GM19043 (cell line): ENCODE measurements around the gene FAM131B.
A peak's percentile ranks its signal among the peaks of the same experiment; 100 is the strongest.

ENCODE experiments used
- ATAC-seq: cut with Tn5 transposase; IDR thresholded peaks from one replicate; pipeline ENCODE4 v1.9.1; 2021; ENCODE audit warnings: low read depth; ENCODE audit not compliant: unreplicated experiment

Gene FAM131B

DNA sequence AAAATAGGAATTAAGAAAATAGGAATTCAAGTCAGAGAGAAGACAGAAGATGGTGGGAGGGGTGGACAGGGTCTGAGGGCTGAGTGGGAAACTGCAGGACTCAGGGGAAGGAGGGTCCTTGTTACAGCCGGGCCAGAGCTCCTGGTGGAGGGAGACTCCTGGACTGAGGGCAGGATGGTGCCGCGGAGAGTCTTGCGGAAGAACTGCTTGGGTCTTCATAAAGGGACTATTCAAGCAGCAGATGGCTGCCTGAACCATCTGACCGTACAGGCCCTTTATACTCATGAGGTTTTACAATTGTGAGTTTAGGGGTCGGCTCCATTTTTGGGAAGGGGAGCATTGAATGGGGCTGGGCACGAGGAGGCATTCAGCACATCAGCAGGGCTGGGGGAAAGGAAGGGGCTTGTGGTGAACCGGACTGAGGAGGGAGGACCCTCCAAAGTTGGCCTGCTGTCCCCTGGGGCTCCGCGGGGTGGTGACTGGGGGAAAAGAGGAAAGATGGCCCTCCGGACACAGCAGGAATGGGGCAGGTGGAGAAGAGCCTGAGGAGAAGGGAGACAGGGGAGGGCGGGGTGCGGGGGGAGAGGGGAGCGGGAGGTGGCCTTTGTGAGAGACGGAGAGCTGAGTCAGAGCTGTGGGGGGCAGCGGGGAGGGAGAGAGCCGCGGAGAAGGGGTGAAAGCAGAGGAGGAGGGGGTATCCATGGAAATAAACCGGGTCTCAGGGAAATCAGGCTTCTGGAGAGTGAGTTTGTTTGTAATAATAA is 1.5 kb downstream of the FAM131B start:
- ATAC-seq, result no peak

- ATAC-seq, result no peak
These were observed 2.7 kb downstream of the FAM131B start for GRCh38 chr7:143359771-143360353.

- no peak for ATAC-seq
These were observed 3.9 kb downstream of the FAM131B start for GRCh38 chr7:143358626-143359025.

GRCh38 chr7:143356414-143357050 is 6.0 kb downstream of the FAM131B start:
- no peak for ATAC-seq

GRCh38 chr7:143355450-143356385 is 6.8 kb downstream of the FAM131B start:
- no peak for ATAC-seq

GRCh38 chr7:143354965-143355364 is 7.5 kb downstream of the FAM131B start:
- no peak for ATAC-seq

GRCh38 chr7:143354376-143354775 is 8.1 kb downstream of the FAM131B start:
- ATAC-seq, result no peak

DNA sequence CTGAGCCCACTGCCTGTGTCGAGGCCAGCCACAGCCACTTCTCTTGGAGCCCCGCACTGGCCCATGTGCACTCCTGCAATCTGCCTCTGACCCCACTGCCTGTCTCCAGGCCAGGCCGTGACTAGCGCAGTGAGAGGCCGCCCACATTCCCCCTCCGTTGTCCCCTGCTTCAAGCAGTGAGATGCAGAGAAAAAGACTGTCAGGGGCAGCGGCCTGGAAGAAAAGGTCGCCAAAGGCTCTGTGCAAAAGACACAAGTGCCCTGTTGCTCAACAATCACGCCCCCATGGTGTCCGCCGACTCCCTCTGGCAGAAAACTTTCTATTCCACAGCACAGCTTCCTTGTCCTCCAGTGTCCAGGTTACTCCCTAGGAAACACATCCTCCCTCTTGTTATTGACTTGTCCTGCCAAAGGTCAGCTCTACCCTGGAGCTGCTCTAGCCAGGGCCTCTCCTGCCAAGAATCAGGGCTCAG is 9.9 kb downstream of the FAM131B start:
- ATAC-seq, result no peak

GRCh38 chr7:143351574-143351973 is 10.9 kb downstream of the FAM131B start:
- no peak for ATAC-seq

- no peak for ATAC-seq
These were observed 11.5 kb downstream of the FAM131B start for GRCh38 chr7:143351060-143351459.

DNA sequence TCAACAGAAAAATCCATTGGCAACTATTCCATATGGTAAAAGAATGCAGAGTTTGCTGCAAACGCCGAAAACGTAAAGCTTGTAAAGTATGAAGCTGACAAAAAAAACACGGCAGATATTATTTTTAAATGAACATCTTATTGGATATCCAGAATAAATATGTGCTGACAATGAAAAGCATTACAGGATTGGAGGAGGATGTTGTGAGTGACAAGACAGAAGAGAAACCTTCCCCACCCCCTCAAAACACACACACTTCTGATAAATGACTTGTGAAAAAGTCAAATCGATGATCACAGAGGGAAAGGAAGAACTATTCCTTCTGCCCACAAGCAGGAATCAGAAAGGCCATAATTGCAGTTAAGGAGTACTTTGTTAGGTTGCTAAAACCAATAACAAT is 14.6 kb downstream of the FAM131B start:
- ATAC-seq, result no peak

DNA sequence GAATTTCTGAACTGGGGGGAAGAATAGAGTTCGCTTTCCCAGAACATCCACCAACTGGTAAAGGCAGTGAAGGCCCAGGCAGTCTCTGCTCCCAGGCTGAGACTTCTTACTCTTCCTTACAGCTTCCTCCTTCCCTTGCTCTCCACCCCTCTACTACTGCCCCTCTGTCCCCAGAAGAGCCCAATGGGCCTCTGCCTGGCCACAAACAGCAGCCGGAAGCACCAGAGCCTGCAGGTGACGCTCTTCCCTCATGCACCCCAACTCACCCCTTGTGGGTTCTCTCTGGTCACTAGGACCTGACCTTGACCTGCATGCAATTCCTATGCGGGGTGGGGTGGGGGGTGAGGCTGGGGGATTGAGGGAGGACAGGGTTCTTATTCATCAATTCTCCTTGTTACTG is 16.5 kb downstream of the FAM131B start:
- no peak for ATAC-seq

GRCh38 chr7:143345428-143345900 is 17.0 kb downstream of the FAM131B start:
- ATAC-seq, result peak; percentile 81

DNA sequence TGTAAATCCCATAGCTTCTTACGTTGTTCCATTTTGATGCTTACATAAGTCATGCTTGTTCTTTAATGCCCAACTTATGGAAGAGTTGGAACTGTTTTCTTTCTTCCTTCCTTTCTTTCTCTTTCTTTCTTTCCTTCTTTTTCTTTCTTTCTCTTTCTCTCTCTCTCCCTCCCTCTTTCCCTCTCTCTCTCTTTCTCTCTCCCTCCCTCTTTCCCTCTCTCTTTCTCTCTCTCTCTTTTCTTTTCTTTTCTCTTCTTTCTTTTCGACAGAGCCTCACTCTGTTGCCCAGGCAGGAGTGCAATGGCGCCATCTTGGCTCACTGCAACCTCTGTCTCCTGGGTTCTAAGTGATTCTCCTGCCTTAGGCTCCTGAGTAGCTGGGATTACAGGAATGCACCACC is 18.9 kb downstream of the FAM131B start:
- ATAC-seq, result no peak

DNA sequence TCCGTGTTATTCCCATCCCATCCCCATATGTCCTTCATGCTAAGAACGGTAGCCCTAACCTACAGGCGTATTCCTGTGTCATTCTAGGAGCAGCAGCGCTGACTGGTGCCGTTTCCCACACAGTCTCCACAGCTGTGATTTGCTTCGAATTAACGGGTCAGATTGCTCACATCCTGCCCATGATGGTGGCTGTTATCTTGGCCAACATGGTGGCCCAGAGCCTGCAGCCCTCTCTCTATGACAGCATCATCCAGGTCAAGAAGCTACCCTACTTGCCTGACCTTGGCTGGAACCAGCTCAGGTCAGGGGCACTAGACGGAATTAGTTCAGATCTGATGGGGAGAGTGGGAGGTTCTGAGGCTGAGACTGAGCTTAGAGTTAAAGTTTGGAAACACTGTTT is 20.7 kb downstream of the FAM131B start:
- ATAC-seq, result no peak

GRCh38 chr7:143337216-143337615 is 25.3 kb downstream of the FAM131B start:
- no peak for ATAC-seq

- ATAC-seq, result no peak
These were observed 28.3 kb downstream of the FAM131B start for GRCh38 chr7:143334244-143334643.

GRCh38 chr7:143331179-143331801 is 31.2 kb downstream of the FAM131B start:
- no peak for ATAC-seq

DNA sequence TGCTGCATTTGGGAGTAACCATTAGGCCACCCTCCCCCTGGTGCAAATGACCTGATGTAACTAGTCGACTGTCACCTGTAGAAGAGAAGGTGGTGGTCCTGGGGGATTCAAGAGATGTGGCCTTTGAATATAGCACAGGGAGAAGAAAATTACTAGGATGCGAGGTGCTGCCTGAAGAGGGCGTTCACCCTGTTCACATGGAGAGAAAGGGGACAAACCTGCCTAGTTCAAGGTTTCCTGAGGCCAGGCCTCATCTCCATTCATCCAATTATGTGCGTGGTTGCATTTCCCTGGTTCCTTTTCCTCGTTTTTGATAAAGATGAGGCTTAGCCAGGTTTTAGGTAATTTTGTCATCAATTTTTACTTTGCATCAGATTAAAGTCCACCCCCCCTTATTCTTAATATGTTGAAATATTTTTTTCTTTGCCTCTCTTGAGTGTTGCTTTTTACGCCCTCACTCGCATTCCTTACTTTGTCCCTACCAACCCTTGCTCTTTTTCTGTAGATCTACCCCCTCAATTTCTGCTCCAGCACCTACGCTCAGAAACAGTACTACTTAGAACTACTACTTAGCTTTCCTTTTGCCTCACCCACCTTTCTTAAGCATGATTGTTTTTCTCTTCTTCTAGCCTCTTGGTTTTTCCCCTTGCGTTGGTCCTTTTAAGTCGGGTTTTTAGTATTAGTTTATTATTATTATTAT is 32.9 kb downstream of the FAM131B start:
- ATAC-seq, result no peak
